Epithelial cell of proximal tubule (primary cell): Measurements from ENCODE around the gene TRABD2B. TPM values are rescaled to one million over a fixed set of nuclear protein-coding genes. Genes with fewer than 3 reads are reported as not detected.

Source experiments
- DNase-seq: peaks from one replicate; pipeline ENCODE4 v3.0.0-alpha.2; 2011; ENCODE audit warnings: low read depth
- H3K4me3 ChIP-seq: 2 replicates; pipeline ENCODE4 v1.5.1; 2011; ENCODE audit warnings: low read depth, mild to moderate bottlenecking, low read length
- CTCF ChIP-seq: conservative IDR thresholded peaks from 2 replicates; pipeline ENCODE4 v1.5.1; 2012; ENCODE audit warnings: low read depth, mild to moderate bottlenecking, low read length
- total RNA-seq: library from RNA; depleted of rRNA; stranded (reverse); fragments of >200 nt; gene quantifications from 2 replicates; pipeline ENCODE4 v1.2.3, GENCODE V29; 2015

The TRABD2B gene
- total RNA-seq, 1 donor from 2014 or later: 0.46 TPM

GRCh38 chr1:47867438-47868347, 129.5 kb downstream of the TRABD2B start:
- H3K4me3 ChIP-seq: no peak overlapping the region
- DNase-seq: no peak
- no peak for TF ChIP-seq CTCF

- H3K4me3 ChIP-seq: no peak overlapping the region
- TF ChIP-seq CTCF: no peak
- DNase-seq: no peak
Observed at GRCh38 chr1:47866601-47867437, 130.4 kb downstream of the TRABD2B start.

GRCh38 chr1:47865881-47866535, 131.2 kb downstream of the TRABD2B start:
- DNase-seq: peak; percentile 64
- no peak overlapping the region for H3K4me3 ChIP-seq
- no peak for TF ChIP-seq CTCF

- DNase-seq: no peak
- no peak for TF ChIP-seq CTCF
- no peak overlapping the region for H3K4me3 ChIP-seq
Observed at GRCh38 chr1:47859092-47859743, 138.0 kb downstream of the TRABD2B start.

GRCh38 chr1:47856996-47857395, 140.2 kb downstream of the TRABD2B start:
- no peak for TF ChIP-seq CTCF
- H3K4me3 ChIP-seq: no peak overlapping the region
- no peak for DNase-seq

- no peak for DNase-seq
- TF ChIP-seq CTCF: no peak
- H3K4me3 ChIP-seq: no peak overlapping the region
Observed at GRCh38 chr1:47855230-47855629, 142.0 kb downstream of the TRABD2B start.
